Spinal cord (tissue), 10 donors: Measurements from ENCODE around the gene AUNIP. TPM values are rescaled to one million over a fixed set of nuclear protein-coding genes. Genes with fewer than 3 reads are reported as not detected.

Source experiments
- DNase-seq, 6 donors: peaks; one replicate each; pipeline versions ENCODE4 v3.0.0 to v3.0.0-alpha.2; 2013 to 2015; ENCODE audit warnings: low spot score in 6 of 6, low read depth in 4 of 6
- H3K27ac ChIP-seq: one replicate; pipeline ENCODE4 v1.5.1; 2013; ENCODE audit warnings: low read depth, low read length, control low read depth
- H3K27me3 ChIP-seq: one replicate; pipeline ENCODE4 v1.6.1; 2013; ENCODE audit warnings: low read length; ENCODE audit not compliant: control insufficient read depth, insufficient read depth
- H3K36me3 ChIP-seq: one replicate; pipeline ENCODE4 v1.6.1; 2013; ENCODE audit warnings: low read length; ENCODE audit not compliant: control insufficient read depth, insufficient read depth
- H3K4me1 ChIP-seq: one replicate; pipeline ENCODE4 v1.6.1; 2013; ENCODE audit warnings: low read length; ENCODE audit not compliant: control insufficient read depth, insufficient read depth
- H3K4me3 ChIP-seq: one replicate; pipeline ENCODE4 v1.5.1; 2013; ENCODE audit warnings: low read depth, low read length, control low read depth
- H3K9me3 ChIP-seq: one replicate; pipeline ENCODE4 v1.6.1; 2013; ENCODE audit warnings: low read length; ENCODE audit not compliant: control insufficient read depth, insufficient read depth
- WGBS: methylation state at CpG from one replicate; pipeline ENCODE4 v1.1.5; 2013; ENCODE audit warnings: missing lambda C conversion rate; ENCODE audit not compliant: insufficient coverage; 5-methylcytosine and 5-hydroxymethylcytosine counted together
- long read RNA-seq, 4 donors: transcript quantifications; one replicate each; lab custom pipeline, GENCODE V29; 2026
- polyA plus RNA-seq, 2 donors: library from polyadenylated mRNA; unstranded; fragments of 120-200 nt; gene quantifications; one replicate each; pipeline ENCODE4 v1.2.1, GENCODE V29; 2013; ENCODE audit not compliant: insufficient read length in 2 of 2
- total RNA-seq, 2 donors: library from RNA; depleted of rRNA in 1 of 2; stranded (reverse); fragments of 120-200 nt in 1 of 2; fragments of >200 nt in 1 of 2; gene quantifications; one replicate each; pipeline versions ENCODE4 v1.2.3 to v1.2.4, GENCODE V29; 2013 to 2014
- donor health status: healthy.

AUNIP gene
- total RNA-seq, result 1 to 10 TPM; 1.8 to 2.3 TPM
- polyA plus RNA-seq, result 1 to 10 TPM; 2.2 to 3.9 TPM
- long read RNA-seq, donor 1, result 0 reads
- long read RNA-seq, donor 2, result 0 reads
- long read RNA-seq, donor 3, partial matches to known transcripts, result 0 of 1 reads
- long read RNA-seq, donor 3, other reads (novel, unspliced or antisense), result 0 of 1 reads
- long read RNA-seq, donor 4, partial matches to known transcripts, result 6 of 10 reads
- long read RNA-seq, donor 4, other reads (novel, unspliced or antisense), result 0 of 10 reads

GRCh38 chr1:25858906-25859789 is at the start of gene AUNIP:
TSS of gene AUNIP (minus strand) at chr1:25859457. CDS start at chr1:25859357, 100 bp downstream.
- Histone ChIP-seq H3K4me3 (peak within 1 kb of the TSS; percentile 55), H3K36me3 (peaks cover 19% of the 10 kb centered on the region), H3K4me1 (peaks cover 13% of the 10 kb centered on the region), H3K27ac (peak within 1 kb of the TSS; percentile 78), H3K27me3 (no peaks in the 10 kb centered on the region), H3K9me3 (no peaks in the 10 kb centered on the region)
- WGBS, result under 1% methylated on average over 77 of the region's 77 CpGs
- peak; percentile 38 to 91 (median 62) for DNase-seq

- Histone ChIP-seq H3K27ac (no peak overlapping the region), H3K4me1 (peaks cover 17% of the 10 kb centered on the region)
- 45% methylated on average over 5 of the region's 10 CpGs for WGBS
Measured at GRCh38 chr1:25909040-25909439, 49.8 kb upstream of the AUNIP start.

GRCh38 chr1:25908161-25908560 is 48.9 kb upstream of the AUNIP start:
- no peaks in the 10 kb centered on the region for H3K27me3 ChIP-seq
- no peaks in the 10 kb centered on the region for H3K9me3 ChIP-seq
- peaks cover 17% of the 10 kb centered on the region for H3K4me1 ChIP-seq
- peak in 2 of 6 donors; percentile 70 to 76 for DNase-seq
- H3K36me3 ChIP-seq, result no peaks in the 10 kb centered on the region
- no CpG with 5 or more reads among the region's 1 CpG for WGBS
- H3K27ac ChIP-seq, result no peak overlapping the region
- no peak overlapping the region for H3K4me3 ChIP-seq

More at GRCh38 chr1:25909040-25909439, 49.8 kb upstream of the AUNIP start:
- Histone ChIP-seq H3K36me3 (no peaks in the 10 kb centered on the region), H3K27me3 (no peaks in the 10 kb centered on the region), H3K4me3 (no peak overlapping the region), H3K9me3 (no peaks in the 10 kb centered on the region)
- peak in 1 of 6 donors; percentile 73 for DNase-seq

- peaks cover 17% of the 10 kb centered on the region for H3K4me1 ChIP-seq
- H3K9me3 ChIP-seq, result no peaks in the 10 kb centered on the region
- WGBS, result 66% methylated on average over 6 of the region's 6 CpGs
- no peak overlapping the region for H3K27ac ChIP-seq
- peak in 1 of 6 donors; percentile 86 for DNase-seq
- no peaks in the 10 kb centered on the region for H3K27me3 ChIP-seq
- H3K36me3 ChIP-seq, result no peaks in the 10 kb centered on the region
- H3K4me3 ChIP-seq, result no peak overlapping the region
Measured at GRCh38 chr1:25907601-25908000, 48.3 kb upstream of the AUNIP start.

GRCh38 chr1:25906644-25907300 is 47.5 kb upstream of the AUNIP start:
- H3K4me3 ChIP-seq, result peak overlapping the region; percentile 86
- peaks cover 18% of the 10 kb centered on the region for H3K4me1 ChIP-seq
- 11% methylated on average over 32 of the region's 34 CpGs for WGBS
- H3K27me3 ChIP-seq, result no peaks in the 10 kb centered on the region
- H3K9me3 ChIP-seq, result no peaks in the 10 kb centered on the region
- H3K27ac ChIP-seq, result peak overlapping the region; percentile 50
- peak in 2 of 6 donors; percentile 81 to 91 for DNase-seq
- H3K36me3 ChIP-seq, result peaks cover under 1% of the 10 kb centered on the region

GRCh38 chr1:25905680-25906643 is 46.7 kb upstream of the AUNIP start, which contains the start of gene STMN1:
TSS of gene STMN1 (minus strand) at chr1:25906419. CDS start at chr1:25904676, 1,743 bp downstream.
- peaks cover 25% of the 10 kb centered on the region for H3K4me1 ChIP-seq
- peak within 1 kb of the TSS; percentile 94 for H3K27ac ChIP-seq
- H3K9me3 ChIP-seq, result no peaks in the 10 kb centered on the region
- peak in 5 of 6 donors; percentile 90 to 99 (median 95) for DNase-seq
- H3K27me3 ChIP-seq, result no peaks in the 10 kb centered on the region
- H3K36me3 ChIP-seq, result peaks cover 8% of the 10 kb centered on the region
- 0% methylated on average over 98 of the region's 102 CpGs for WGBS
- peak within 1 kb of the TSS; percentile 86 for H3K4me3 ChIP-seq

- no peaks in the 10 kb centered on the region for H3K27me3 ChIP-seq
- peaks cover 28% of the 10 kb centered on the region for H3K4me1 ChIP-seq
- H3K4me3 ChIP-seq, result peak overlapping the region; percentile 86
- peak in 4 of 6 donors; percentile 85 to 98 (median 96) for DNase-seq
- no peaks in the 10 kb centered on the region for H3K9me3 ChIP-seq
- H3K36me3 ChIP-seq, result peaks cover 10% of the 10 kb centered on the region
- WGBS, result 0% methylated on average over 15 of the region's 34 CpGs
- peak overlapping the region; percentile 94 for H3K27ac ChIP-seq
Measured at GRCh38 chr1:25904943-25905679, 45.9 kb upstream of the AUNIP start.

- WGBS, result 57% methylated on average over 1 of the region's 3 CpGs
- Histone ChIP-seq H3K27me3 (no peaks in the 10 kb centered on the region), H3K4me3 (peak overlapping the region; percentile 86), H3K27ac (peak overlapping the region; percentile 94), H3K4me1 (peaks cover 29% of the 10 kb centered on the region), H3K36me3 (peaks cover 11% of the 10 kb centered on the region), H3K9me3 (no peaks in the 10 kb centered on the region)
- no peak for DNase-seq
Measured at GRCh38 chr1:25903986-25904385, 44.7 kb upstream of the AUNIP start.
